ENCODE results near the gene PLEKHG4.
A peak's percentile ranks its signal among the peaks of the same experiment; 100 is the strongest.

The PLEKHG4 gene

DNA sequence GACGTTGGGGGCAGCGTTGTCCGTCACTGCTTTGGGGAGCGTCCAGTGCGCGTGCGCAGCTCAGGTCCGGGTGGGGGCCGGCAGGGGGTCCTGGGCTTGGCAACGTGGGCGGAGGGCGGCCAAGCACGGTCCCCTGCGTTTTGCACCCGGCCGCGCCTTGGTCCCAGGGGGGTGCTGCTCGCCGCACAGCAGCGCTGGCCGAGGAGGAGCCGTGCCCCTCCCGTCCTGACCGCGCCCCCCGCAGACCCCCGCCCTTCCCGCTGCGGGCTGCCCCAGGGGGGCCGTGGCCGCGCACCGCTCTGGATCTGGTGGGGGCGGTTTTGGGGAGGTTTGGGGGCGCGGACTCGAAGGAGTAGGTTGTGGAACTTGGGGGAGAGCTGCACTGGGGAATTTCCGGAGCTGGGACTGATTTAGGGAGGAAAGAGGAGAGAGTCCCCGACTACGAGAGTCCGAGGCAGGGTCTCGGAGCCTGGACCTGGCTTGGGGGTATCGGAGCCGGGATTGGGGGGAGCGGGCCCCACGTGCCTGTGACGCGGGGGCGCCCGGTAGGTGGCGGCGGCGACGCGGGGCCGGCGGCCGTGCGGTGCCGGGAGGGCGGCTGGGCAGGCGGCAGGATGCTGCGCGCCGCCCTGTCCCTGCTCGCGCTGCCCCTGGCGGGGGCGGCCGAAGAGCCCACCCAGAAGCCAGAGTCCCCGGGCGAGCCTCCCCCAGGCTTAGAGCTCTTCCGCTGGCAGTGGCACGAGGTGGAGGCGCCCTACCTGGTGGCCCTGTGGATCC lies 30.7 kb upstream of the PLEKHG4 start, which contains the start of gene SLC9A5:
Gene SLC9A5 (plus strand): TSS at position 579 of the 777 bp plus-strand sequence. CDS start 36 bp downstream, at position 615.
- H3K27ac Mint-ChIP-seq: peak within 1 kb of the TSS; percentile 53
- peak within 1 kb of the TSS; percentile 77 for H3K4me3 Mint-ChIP-seq
- H3K4me1 Mint-ChIP-seq: peaks cover 49% of the 10 kb centered on the region
- no peaks in the 10 kb centered on the region for H3K36me3 Mint-ChIP-seq
- CTCF ChIA-PET: interaction anchor here (0.9 to 6.4 kb wide), 7 partner anchors 16 to 235 kb away, joined by 3 to 34 read pairs (median 5); partner anchors contain the start of genes E2F4 and TMEM208
- H3K9me3 Mint-ChIP-seq: no peaks in the 10 kb centered on the region
- peaks cover 42% of the 10 kb centered on the region for H3K27me3 Mint-ChIP-seq
- DNase-seq: peak; percentile 60

GRCh38 chr16:67249178-67250044 lies 29.9 kb upstream of the PLEKHG4 start:
- Mint-ChIP-seq H3K27ac (peak overlapping the region; percentile 6), H3K9me3 (no peaks in the 10 kb centered on the region), H3K4me1 (peaks cover 41% of the 10 kb centered on the region), H3K4me3 (peak overlapping the region; percentile 63), H3K27me3 (peaks cover 42% of the 10 kb centered on the region), H3K36me3 (no peaks in the 10 kb centered on the region)
- CTCF ChIA-PET: interaction anchor here (0.9 to 1.7 kb wide), 3 partner anchors 15 to 57 kb away, joined by 3 to 6 read pairs (median 3); partner anchors contain the start of gene E2F4
- no peak for DNase-seq

DNA sequence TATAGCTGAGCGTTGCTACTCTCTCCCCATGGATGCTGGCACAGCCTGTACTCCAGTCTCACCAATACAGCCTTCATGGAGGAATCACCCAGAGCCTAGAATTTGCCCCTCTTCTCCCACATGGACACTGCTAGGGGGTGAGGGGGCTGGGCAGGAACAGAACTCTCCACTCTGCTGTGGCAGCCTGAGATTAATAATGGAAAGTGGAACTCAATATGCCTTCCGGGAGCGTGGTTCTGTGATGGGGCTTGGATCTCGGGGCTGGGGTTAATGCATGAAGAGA lies 29.3 kb upstream of the PLEKHG4 start:
- DNase-seq: no peak
- CTCF ChIA-PET: no interaction called here
- peak overlapping the region; percentile 63 for H3K4me3 Mint-ChIP-seq
- H3K4me1 Mint-ChIP-seq: peaks cover 35% of the 10 kb centered on the region
- H3K27ac Mint-ChIP-seq: no peak overlapping the region
- peaks cover 42% of the 10 kb centered on the region for H3K27me3 Mint-ChIP-seq
- H3K9me3 Mint-ChIP-seq: no peaks in the 10 kb centered on the region
- no peaks in the 10 kb centered on the region for H3K36me3 Mint-ChIP-seq

DNA sequence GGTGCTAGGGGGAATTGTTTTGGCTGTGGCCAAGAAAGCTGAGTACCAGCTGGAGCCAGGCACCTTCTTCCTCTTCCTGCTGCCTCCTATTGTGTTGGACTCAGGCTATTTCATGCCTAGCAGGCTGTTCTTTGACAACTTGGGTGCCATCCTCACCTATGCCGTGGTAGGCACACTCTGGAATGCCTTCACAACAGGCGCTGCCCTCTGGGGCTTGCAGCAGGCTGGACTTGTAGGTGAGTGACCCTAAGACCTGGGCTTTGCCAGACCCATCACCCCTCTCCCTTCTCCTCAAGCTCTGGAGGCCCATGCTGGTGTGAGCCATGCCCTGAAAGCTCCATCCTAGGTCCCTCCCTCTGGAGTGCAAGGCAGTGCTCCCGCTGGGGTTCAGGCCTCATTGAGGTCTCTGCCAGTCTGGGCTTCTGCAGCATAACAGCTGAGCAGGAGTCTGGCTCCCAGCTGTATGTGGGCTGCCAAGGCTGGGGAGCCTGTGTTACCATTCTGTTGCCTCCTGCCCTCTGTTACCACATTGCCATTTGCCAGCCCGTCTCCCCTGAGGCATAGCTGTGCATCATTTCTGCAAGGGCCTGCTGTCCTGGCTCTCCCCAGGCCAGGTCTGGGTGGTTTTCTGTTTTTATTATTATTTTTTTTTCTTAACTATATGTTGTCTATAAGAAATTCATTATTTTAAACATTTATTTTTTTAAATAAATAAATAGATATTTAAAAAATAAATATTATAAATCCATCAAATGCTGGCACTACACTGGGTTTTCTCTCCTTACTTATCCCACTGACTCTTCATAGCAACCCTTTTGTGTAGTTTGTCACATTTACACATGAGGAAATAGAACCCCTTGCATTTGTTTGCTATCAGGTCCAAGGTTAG lies 26.5 kb upstream of the PLEKHG4 start:
- H3K9me3 Mint-ChIP-seq: no peaks in the 10 kb centered on the region
- peaks cover 18% of the 10 kb centered on the region for H3K4me1 Mint-ChIP-seq
- H3K27me3 Mint-ChIP-seq: peaks cover 43% of the 10 kb centered on the region
- no peaks in the 10 kb centered on the region for H3K36me3 Mint-ChIP-seq
- CTCF ChIA-PET: interaction anchor here (0.8 kb wide), 1 partner anchor 20 kb away, joined by 4 read pairs; no protein-coding TSS in a partner anchor
- DNase-seq: no peak
- no peak overlapping the region for H3K4me3 Mint-ChIP-seq
- H3K27ac Mint-ChIP-seq: no peak overlapping the region

- Mint-ChIP-seq H3K27ac (no peak overlapping the region), H3K9me3 (no peaks in the 10 kb centered on the region), H3K4me1 (peaks cover 3% of the 10 kb centered on the region), H3K36me3 (no peaks in the 10 kb centered on the region), H3K4me3 (no peak overlapping the region), H3K27me3 (peaks cover 25% of the 10 kb centered on the region)
- CTCF ChIA-PET: no interaction called here
- DNase-seq: no peak
Measured at GRCh38 chr16:67254801-67255552, 24.4 kb upstream of the PLEKHG4 start.

DNA sequence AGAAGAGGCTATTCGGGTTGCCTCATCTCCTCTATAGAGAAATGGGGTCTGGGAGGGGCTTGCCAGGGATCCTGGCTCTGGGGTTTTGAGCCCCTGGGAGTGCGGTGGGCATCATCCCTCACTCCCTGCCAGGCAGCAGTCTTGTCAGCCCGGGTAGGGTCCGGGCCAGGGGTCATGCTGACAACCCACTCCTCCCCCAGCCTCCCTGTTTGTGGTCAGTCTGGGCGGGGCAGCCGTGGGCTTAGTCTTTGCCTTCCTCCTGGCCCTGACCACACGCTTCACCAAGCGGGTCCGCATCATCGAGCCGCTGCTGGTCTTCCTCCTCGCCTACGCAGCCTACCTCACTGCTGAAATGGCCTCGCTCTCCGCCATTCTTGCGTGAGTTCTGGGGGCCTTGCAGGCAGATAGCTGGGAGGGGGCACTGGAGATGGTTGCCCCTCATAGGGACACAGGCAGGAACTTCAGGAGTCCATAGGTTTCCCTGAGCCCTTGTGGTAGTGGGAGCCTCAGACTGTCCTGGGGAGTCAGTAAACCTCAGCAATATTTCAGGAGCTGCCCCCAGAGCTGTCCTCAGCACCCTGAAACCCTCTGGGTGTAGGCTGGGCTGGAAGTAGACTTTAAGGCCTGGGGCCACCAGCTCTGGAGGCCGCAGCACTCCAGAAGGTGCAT lies 23.6 kb upstream of the PLEKHG4 start:
- Mint-ChIP-seq H3K36me3 (no peaks in the 10 kb centered on the region), H3K4me1 (no peaks in the 10 kb centered on the region), H3K27me3 (peaks cover 25% of the 10 kb centered on the region), H3K27ac (no peak overlapping the region), H3K4me3 (no peak overlapping the region), H3K9me3 (no peaks in the 10 kb centered on the region)
- DNase-seq: no peak
- CTCF ChIA-PET: no interaction called here

DNA sequence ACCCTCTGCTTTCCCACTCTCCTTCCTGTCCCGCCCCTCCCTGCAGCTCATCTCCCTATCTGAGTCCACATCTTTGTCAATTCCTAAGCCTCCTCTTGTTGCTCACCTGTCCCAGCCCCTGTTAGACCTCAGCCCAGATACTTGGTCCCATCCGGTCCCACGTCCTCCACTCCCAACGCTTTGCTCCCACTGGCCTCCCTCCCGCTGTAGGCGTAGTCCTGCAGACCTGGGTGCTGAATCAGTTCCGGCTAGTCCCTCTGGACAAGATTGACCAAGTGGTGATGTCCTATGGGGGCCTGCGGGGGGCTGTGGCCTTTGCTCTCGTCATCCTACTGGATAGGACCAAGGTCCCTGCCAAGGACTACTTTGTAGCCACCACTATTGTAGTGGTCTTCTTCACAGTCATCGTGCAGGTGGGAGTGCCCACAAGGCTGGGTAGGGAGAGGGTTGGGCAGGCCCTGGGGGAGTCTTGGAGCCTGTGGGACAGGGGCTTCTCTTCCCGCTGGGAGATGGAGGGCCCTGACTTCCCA lies 22.6 kb upstream of the PLEKHG4 start:
- H3K36me3 Mint-ChIP-seq: no peaks in the 10 kb centered on the region
- H3K27ac Mint-ChIP-seq: no peak overlapping the region
- no peaks in the 10 kb centered on the region for H3K9me3 Mint-ChIP-seq
- no peaks in the 10 kb centered on the region for H3K4me1 Mint-ChIP-seq
- CTCF ChIA-PET: interaction anchor here (0.7 kb wide), 1 partner anchor 191 kb away, joined by 3 read pairs; no protein-coding TSS in a partner anchor
- peaks cover 28% of the 10 kb centered on the region for H3K27me3 Mint-ChIP-seq
- H3K4me3 Mint-ChIP-seq: no peak overlapping the region
- DNase-seq: no peak

- CTCF ChIA-PET: no interaction called here
- H3K9me3 Mint-ChIP-seq: no peaks in the 10 kb centered on the region
- H3K27me3 Mint-ChIP-seq: peaks cover 26% of the 10 kb centered on the region
- no peaks in the 10 kb centered on the region for H3K36me3 Mint-ChIP-seq
- H3K4me1 Mint-ChIP-seq: no peaks in the 10 kb centered on the region
- peak overlapping the region; percentile 2 for H3K27ac Mint-ChIP-seq
- no peak overlapping the region for H3K4me3 Mint-ChIP-seq
- no peak for DNase-seq
Measured at GRCh38 chr16:67257486-67258160, 21.7 kb upstream of the PLEKHG4 start.

DNA sequence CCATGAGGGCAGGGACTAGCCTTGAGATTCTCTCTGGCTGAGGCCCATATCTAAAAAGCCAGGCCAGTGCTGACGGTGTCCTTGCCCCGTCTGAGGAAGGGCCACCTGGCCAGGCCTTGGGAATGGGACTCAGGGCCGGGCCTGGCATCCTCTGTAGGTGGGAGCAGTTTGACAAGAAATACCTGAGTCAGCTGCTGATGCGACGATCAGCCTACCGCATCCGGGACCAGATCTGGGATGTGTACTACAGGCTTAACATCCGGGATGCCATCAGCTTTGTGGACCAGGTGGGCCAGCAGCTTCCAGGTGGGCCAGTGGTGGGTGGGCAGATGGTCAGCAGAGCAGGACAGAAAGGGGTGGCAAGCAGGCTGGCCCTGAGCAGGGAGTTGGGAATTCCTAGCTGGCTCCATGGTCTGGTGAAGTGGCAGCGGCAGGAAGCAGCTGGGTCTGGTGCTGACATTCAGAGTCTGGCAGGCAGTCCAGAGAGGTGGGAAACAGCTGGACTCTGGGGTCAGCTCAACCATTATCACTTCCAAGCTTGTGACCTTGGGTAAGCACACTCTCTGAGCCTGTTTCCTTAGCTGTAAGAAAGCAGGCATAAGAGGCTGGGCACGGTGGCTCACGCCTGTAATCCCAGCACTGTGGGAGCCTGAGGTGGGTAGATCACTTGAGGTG lies 21.0 kb upstream of the PLEKHG4 start:
- Mint-ChIP-seq H3K4me1 (no peaks in the 10 kb centered on the region), H3K27me3 (peaks cover 29% of the 10 kb centered on the region), H3K36me3 (no peaks in the 10 kb centered on the region), H3K4me3 (no peak overlapping the region), H3K9me3 (no peaks in the 10 kb centered on the region), H3K27ac (no peak overlapping the region)
- DNase-seq: no peak
- CTCF ChIA-PET: interaction anchor here (1.0 kb wide), 1 partner anchor 13 kb away, joined by 3 read pairs; no protein-coding TSS in a partner anchor

- Mint-ChIP-seq H3K9me3 (no peaks in the 10 kb centered on the region), H3K4me1 (no peaks in the 10 kb centered on the region), H3K27me3 (peaks cover 41% of the 10 kb centered on the region), H3K36me3 (no peaks in the 10 kb centered on the region), H3K27ac (no peak overlapping the region), H3K4me3 (no peak overlapping the region)
- no peak for DNase-seq
- CTCF ChIA-PET: interaction anchor here (1.1 to 2.5 kb wide), 11 partner anchors 15 to 307 kb away, joined by 3 to 27 read pairs (median 7); partner anchors contain the start of genes KCTD19 and LRRC36
Measured at GRCh38 chr16:67259705-67260104, 19.6 kb upstream of the PLEKHG4 start.

DNA sequence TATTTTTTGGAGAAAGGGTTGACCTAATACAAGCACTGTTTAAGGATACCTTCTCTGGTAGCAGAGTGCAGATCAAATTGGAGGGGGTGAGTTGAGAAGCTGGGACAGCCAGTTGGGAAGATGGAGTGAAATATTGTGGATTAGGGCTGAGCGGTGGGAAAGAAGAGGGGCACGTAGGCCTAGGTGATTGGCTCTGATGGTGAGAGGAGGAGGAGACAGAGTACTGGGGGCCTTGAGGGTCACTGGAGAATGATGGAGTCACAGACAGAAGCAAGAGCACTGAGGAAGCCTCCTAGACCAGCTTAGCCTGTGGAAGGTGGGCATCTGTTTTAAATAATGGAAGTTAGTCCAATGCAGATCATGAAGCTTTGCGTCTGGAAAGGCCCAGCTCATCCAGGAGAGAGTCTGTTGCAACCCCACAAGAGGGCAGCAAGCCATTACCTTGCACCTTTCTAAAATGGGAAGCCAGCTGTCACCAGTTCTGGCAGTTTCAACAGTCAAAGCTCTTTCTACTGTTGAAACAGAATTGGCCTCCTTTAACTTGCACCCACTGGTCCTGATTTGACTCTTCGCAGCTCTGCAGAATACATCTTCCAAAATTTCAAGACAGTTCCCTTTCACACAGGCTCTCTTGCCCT lies 18.8 kb upstream of the PLEKHG4 start:
- CTCF ChIA-PET: interaction anchor here (0.6 to 2.5 kb wide), 25 partner anchors 11 to 254 kb away, joined by 3 to 27 read pairs (median 4); partner anchors contain the start of genes FHOD1, KCTD19, LRRC36 and TPPP3
- Mint-ChIP-seq H3K27me3 (peaks cover 46% of the 10 kb centered on the region), H3K4me1 (no peaks in the 10 kb centered on the region), H3K27ac (no peak overlapping the region), H3K4me3 (no peak overlapping the region), H3K36me3 (no peaks in the 10 kb centered on the region), H3K9me3 (no peaks in the 10 kb centered on the region)
- peak; percentile 59 for DNase-seq
